GM21528 (cell line): ENCODE measurements around the gene DUSP5.
"Not testable (repeated sequence)": the region's sequence is repeated elsewhere in the genome, so short reads cannot be mapped to it uniquely, and the experiment has no call there.

ENCODE experiments used
- ATAC-seq: cut with Tn5 transposase; IDR thresholded peaks from one replicate; pipeline ENCODE4 v1.9.1; 2021; ENCODE audit warnings: mild to moderate bottlenecking, moderate library complexity; ENCODE audit not compliant: unreplicated experiment, low FRiP score

Gene DUSP5

GRCh38 chr10:110497438-110498086 lies at the start of gene DUSP5:
Gene DUSP5, plus strand, starts transcription at chr10:110497907. Its CDS starts 215 bp downstream, at chr10:110498122.
- peak; percentile 61 for ATAC-seq

- no peak for ATAC-seq
Measured at GRCh38 chr10:110448682-110449418, 48.9 kb upstream of the DUSP5 start.

GRCh38 chr10:110455446-110455845 lies 42.3 kb upstream of the DUSP5 start:
- ATAC-seq: no peak

GRCh38 chr10:110456046-110456445 lies 41.7 kb upstream of the DUSP5 start:
- ATAC-seq: no peak

GRCh38 chr10:110456523-110457091 lies 41.1 kb upstream of the DUSP5 start:
- ATAC-seq: no peak

- no peak for ATAC-seq
Measured at GRCh38 chr10:110457851-110458250, 39.9 kb upstream of the DUSP5 start.

- no peak for ATAC-seq
Measured at GRCh38 chr10:110458266-110458920, 39.3 kb upstream of the DUSP5 start.

GRCh38 chr10:110459600-110459999 lies 38.1 kb upstream of the DUSP5 start:
- ATAC-seq: no peak

- no peak for ATAC-seq
Measured at GRCh38 chr10:110460111-110460809, 37.4 kb upstream of the DUSP5 start.

GRCh38 chr10:110461088-110461487 lies 36.6 kb upstream of the DUSP5 start:
- ATAC-seq: no peak

- no peak for ATAC-seq
Measured at GRCh38 chr10:110461530-110461929, 36.2 kb upstream of the DUSP5 start.

- ATAC-seq: no peak
Measured at GRCh38 chr10:110462166-110463095, 35.3 kb upstream of the DUSP5 start.

- not testable (repeated sequence) for ATAC-seq
Measured at GRCh38 chr10:110468258-110468657, 29.4 kb upstream of the DUSP5 start.

GRCh38 chr10:110470541-110470940 lies 27.2 kb upstream of the DUSP5 start:
- not testable (repeated sequence) for ATAC-seq

- ATAC-seq: no peak
Measured at GRCh38 chr10:110471566-110472139, 26.1 kb upstream of the DUSP5 start.

GRCh38 chr10:110474017-110474416 lies 23.7 kb upstream of the DUSP5 start:
- ATAC-seq: no peak

GRCh38 chr10:110474826-110475225 lies 22.9 kb upstream of the DUSP5 start:
- no peak for ATAC-seq

GRCh38 chr10:110475722-110476515 lies 21.8 kb upstream of the DUSP5 start:
- ATAC-seq: no peak
